GM23248 (cell line): ENCODE data around the gene PRXL2B.

ENCODE experiments used
- EZH2 ChIP-seq: fragments of 200-600 bp; sonication (generic); IDR thresholded peaks from 2 replicates; pipeline ENCODE4 v1.6.1; 2018; ENCODE audit warnings: antibody characterized with exemption, mild to moderate bottlenecking; ENCODE audit not compliant: insufficient read depth, poor library complexity, severe bottlenecking
- EZH2phosphoT487 ChIP-seq: fragments of 200-600 bp; sonication (generic); IDR thresholded peaks from 2 replicates; pipeline ENCODE4 v1.6.1; 2018; ENCODE audit warnings: antibody characterized with exemption, moderate library complexity, mild to moderate bottlenecking, low read depth; ENCODE audit not compliant: insufficient read depth

GRCh38 chr1:2537784-2538115 lies 48.8 kb upstream of the PRXL2B start:
- TF ChIP-seq EZH2 (no peak), EZH2phosphoT487 (no peak)
